Right kidney (tissue), 1 donor: ENCODE measurements around the gene MLF1.
A peak's percentile ranks its signal among the peaks of the same experiment; 100 is the strongest.

Experiments
- DNase-seq: peaks from one replicate; pipeline ENCODE4 v3.0.0-alpha.2; 2016

Gene MLF1

GRCh38 chr3:158571969-158572765 lies 1.2 kb downstream of the MLF1 start:
- no peak for DNase-seq

DNA sequence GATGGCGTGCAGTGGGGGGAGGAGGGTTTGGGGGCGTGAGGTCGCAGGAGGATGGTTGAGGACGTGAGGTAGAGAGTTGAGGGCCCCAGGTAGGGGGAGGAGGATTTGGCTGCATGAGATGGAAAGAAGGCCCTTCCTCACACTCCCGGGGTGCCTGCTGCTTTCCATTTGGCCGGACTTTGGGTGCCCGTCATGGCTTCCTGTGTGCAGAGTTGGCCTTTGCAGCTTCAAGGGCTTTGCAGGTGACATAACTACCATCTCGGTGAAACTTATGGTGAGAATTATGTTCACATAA lies 1.7 kb downstream of the MLF1 start:
- no peak for DNase-seq

GRCh38 chr3:158573714-158574113 lies 2.7 kb downstream of the MLF1 start:
- DNase-seq, result no peak

DNA sequence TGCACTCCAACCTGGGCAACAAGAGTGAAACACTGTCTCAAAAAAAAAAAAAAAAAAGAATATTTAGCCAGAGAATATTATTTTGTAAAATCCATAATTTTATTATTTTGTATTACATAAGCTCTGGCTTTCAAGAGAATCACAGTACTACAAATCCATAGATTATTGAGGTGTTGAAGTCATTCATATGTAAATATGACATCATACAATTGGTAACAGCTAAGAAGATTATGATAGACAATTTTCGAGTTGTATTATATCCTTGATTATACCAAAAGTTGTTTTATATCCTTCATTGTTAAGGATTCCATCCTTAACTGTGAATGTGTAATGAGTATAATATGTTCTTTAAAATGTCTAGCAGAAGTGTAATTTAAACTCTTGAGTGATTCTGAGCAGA lies 3.7 kb downstream of the MLF1 start:
- no peak for DNase-seq

DNA sequence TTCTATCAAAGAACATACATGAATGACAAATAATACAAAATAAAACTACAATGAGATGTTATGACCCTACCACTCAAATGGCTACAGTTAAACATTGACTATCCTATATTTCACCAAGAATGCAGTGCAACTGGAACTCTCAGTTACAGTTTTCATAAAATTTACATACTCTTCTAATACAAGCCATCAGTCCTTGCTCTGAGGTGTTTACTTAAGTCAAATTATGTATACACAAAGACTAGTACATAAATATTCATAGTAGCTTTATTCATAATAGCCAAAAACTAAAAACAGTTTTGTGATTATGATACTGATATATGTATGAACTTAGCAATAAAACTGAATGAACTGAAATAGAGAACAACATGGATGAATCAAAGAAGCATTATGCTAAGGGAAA lies 19.2 kb downstream of the MLF1 start:
- DNase-seq, result no peak

DNA sequence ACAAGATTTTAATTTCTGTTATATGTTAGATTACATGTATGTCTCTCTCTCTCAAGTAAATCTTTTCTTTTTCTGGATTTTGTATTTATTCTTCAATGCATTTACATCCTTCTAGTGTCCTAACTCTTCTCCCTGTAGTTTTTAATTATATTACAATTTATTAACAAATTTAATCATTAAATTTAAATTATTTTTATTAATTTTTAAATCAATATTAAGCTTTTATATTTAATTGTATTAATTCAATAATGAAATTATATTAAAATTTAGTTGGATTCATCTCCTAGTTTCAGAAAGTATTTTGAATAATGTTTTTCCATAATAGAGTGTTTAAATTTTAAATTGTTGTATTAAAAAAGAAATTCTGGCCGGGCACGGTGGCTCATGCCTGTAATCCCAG lies 29.8 kb downstream of the MLF1 start:
- no peak for DNase-seq

DNA sequence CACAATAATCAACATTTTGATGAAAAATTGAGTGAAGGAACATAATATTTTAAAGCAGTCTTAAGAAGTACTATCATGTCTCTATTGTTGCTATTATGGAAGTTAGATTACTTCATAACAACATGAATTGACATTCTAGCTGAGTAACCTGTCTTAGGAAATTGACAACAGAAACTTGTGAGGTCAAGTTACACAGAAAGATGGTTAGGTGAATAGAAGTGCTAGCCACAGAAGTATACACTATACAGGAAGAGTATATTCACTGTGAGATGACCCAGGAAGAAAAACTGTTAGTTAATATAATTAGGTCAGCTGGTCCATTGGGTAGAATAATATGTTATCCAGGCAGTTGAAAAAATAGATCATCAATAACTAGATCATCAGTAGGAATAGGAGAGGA lies 31.2 kb downstream of the MLF1 start:
- DNase-seq, result no peak

DNA sequence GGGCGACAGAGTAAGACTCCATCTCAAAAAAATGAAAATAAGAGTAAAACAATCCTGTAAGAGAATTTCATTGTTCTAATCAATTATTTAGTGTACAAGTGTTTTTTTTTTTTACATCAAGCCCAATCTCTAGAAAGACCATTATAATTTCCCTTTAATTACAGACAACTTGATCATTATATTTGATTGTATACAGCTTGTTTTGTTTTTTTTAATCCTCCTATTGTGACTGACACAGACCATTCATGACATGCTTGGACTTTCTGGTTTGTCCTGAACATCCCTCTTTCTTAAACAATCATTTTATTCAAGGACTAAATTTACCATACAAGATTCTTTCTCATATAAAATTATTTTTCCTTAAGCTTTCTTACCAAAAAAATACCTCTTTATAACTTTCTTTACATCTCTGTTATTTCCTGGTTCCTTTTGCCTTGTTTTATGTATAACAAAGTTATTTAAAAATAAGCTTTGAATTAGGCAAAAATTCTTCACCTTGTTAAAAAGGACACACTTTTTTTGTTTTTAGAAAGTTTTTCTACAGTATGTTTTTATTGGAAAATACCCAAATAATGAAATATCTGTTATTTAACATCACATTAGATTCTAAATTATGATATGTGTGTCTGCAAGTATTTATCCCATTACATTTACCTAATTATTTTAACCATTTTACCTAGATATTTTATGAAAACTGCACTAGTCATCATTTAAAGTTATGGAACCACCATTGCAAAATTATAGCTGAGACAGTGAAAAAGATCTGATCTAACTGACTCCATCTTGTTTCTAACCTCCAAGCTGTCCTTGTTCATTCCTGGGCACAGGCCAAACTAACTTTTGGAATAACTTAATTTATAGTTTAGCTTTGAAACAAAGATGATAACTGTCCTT lies 47.2 kb downstream of the MLF1 start:
- no peak for DNase-seq

DNA sequence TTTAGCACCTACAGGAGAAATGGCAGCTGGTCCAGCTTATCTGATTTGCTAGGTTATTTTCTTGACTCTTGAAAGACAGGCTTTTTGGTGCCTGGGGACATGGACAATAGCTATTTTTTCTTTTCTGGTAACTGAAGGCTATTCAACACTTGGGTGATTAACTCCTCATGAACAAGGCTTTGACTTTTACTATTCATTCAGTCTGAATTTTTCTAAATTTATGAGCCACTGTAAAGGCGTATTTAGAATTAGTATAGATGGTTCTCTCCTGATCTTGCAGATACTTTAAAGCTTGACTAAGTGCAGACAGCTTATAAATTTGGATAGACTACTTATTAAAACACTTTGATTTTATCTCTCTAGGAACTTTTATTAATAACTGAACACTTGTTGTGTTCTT lies 54.9 kb downstream of the MLF1 start:
- no peak for DNase-seq

DNA sequence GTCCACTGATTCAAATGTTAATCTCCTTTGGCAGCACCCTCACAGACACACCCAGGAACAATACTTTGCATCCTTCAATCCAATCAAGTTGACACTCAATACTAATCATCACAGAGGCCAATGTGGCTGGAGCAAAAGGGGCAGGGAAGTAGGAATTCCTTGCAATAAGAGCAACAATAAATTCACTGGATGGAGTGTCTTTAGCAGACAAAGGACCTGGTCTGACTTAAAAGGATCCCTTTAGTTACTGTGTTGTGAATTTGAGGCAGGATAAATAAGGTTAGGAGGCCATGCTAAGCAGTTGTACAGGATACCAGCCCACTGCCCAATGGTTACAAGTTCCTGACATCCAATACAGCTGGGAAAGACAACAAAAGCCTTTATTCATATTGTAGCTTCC lies 61.0 kb downstream of the MLF1 start:
- DNase-seq, result no peak

DNA sequence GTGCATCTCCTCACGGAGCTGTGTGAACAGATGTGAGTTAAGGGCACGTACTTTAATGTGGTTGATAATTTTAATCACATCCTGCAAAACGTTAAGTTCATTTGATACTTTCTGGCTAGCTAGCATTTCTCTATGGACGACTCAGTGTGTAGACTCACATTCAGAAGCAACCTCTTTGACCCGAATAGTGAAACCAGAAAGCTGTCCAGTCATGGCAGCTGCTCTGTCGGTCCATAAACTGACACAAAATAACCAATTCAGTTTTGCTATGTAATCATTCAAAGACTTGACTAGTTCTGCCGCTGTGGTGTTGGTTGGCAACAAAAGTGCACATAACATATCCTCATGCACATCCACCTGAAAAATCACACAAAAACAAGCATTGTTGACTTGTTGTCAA lies 69.7 kb downstream of the MLF1 start:
- DNase-seq, result no peak

- no peak for DNase-seq
Measured at GRCh38 chr3:158642005-158642404, 71.0 kb downstream of the MLF1 start.

GRCh38 chr3:158642474-158643210 lies 71.6 kb downstream of the MLF1 start:
- DNase-seq, result no peak

DNA sequence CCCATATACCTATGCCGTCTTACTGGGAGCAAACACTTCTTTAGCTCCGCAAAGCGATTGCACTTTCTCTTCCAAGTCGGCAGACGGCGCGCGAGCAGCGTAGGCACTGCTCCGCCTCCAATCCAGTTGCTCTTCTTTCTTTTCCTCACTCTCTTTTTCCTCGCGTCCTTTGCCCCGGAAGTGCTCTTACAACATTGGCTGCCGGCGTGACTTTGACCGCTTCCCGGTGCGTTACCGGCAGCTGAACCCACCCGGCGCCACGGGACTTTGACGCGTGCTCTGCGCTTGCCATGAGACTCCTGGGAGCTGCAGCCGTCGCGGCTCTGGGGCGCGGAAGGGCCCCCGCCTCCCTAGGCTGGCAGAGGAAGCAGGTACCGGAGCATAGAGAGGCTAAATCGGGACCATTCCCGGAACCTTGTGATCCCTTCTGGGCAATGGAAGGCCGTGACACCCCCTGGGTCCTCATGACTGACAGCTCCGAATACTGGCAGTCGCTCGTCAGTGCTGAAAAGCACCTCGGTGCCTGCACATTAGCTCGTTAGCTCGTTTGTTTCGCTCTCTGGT lies 73.4 kb downstream of the MLF1 start, which contains the start of gene GFM1:
Gene GFM1 (plus strand): TSS at position 183 of the 564 bp plus-strand sequence. CDS start 108 bp downstream, at position 291.
- peak; percentile 86 for DNase-seq

GRCh38 chr3:158649791-158650190 lies 78.8 kb downstream of the MLF1 start:
- no peak for DNase-seq

DNA sequence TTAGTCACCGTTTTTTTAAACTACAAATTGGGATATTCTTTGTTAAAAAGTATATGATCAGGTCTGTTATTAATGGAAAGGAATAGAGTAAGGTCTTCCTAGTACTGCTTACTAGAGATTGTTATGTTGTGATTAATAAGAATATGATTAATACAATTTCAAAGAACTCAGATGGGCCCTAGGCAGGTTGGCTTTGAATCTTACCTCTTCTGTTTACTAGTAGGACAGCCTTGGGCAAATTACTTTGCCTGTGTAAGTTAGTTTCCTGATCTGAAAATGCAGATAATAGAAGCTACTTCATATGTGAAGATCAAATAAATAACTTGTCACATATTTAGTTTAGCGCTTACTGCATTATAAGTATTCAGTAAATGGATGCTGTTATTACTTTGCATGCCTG lies 80.2 kb downstream of the MLF1 start:
- DNase-seq, result no peak

DNA sequence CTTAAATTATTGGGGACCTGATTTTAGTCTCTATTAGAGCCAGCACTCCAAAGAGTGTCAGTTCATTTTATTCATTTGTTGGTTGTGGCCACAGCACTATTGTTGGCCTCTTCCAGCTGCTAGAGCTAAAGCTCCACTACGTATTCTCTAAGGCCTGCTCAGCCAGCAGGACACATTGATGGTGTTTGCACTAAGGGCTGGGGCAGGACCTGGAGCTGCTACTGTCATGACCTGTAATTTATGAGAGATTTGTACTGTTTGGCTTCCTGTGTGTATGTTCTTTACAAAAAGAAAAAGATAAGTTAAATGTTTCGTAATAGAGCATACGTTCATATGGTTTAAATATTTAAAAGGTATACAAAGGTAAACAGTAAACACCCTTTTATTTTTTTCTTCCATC lies 81.5 kb downstream of the MLF1 start:
- no peak for DNase-seq
